Osteoblast (primary cell): ENCODE results near the gene ERO1A. TPM values are rescaled to one million over a fixed set of nuclear protein-coding genes. Genes with fewer than 3 reads are reported as not detected.

Experiments used
- DNase-seq: peaks from one replicate; pipeline ENCODE4 v3.0.0; 2011; ENCODE audit warnings: low spot score, mixed read lengths; ENCODE audit not compliant: insufficient read length; ENCODE audit errors: missing footprints
- H2AFZ ChIP-seq: 2 replicates; pipeline ENCODE4 v1.6.0; 2011; ENCODE audit warnings: mild to moderate bottlenecking, low read length
- H3K27ac ChIP-seq: 2 replicates; pipeline ENCODE4 v1.5.1; 2011; ENCODE audit warnings: mild to moderate bottlenecking, low read depth, low read length, moderate library complexity
- H3K27me3 ChIP-seq: 2 replicates; pipeline ENCODE4 v1.6.0; 2012; ENCODE audit warnings: mild to moderate bottlenecking, control low read depth, inconsistent platforms, low read length, moderate library complexity; ENCODE audit not compliant: insufficient read depth
- H3K36me3 ChIP-seq: 2 replicates; pipeline ENCODE4 v1.5.1; 2011; ENCODE audit warnings: mild to moderate bottlenecking, low read length, control low read depth, moderate library complexity; ENCODE audit not compliant: insufficient read depth
- H3K4me1 ChIP-seq: 2 replicates; pipeline ENCODE4 v1.5.1; 2011; ENCODE audit warnings: mild to moderate bottlenecking, low read length, control low read depth, moderate library complexity; ENCODE audit not compliant: insufficient read depth
- H3K4me2 ChIP-seq: 2 replicates; pipeline ENCODE4 v1.6.0; 2011; ENCODE audit warnings: mild to moderate bottlenecking, low read length; ENCODE audit not compliant: insufficient read depth
- H3K4me3 ChIP-seq: fragments of 200-600 bp; sonication (generic); 3 replicates; pipeline ENCODE4 v1.5.1; 2012; ENCODE audit warnings: mild to moderate bottlenecking, low read length, inconsistent platforms; ENCODE audit not compliant: insufficient read depth
- H3K79me2 ChIP-seq: 2 replicates; pipeline ENCODE4 v1.6.0; 2012; ENCODE audit warnings: mild to moderate bottlenecking, low read length, control low read depth, inconsistent platforms; ENCODE audit not compliant: insufficient read depth
- H3K9me3 ChIP-seq: 2 replicates; pipeline ENCODE4 v1.5.1; 2011; ENCODE audit warnings: low read depth, low read length, control low read depth
- H4K20me1 ChIP-seq: 2 replicates; pipeline ENCODE4 v1.6.0; 2012; ENCODE audit warnings: mild to moderate bottlenecking, low read length, control low read depth; ENCODE audit not compliant: insufficient read depth
- total RNA-seq: library from RNA; depleted of rRNA; stranded (reverse); fragments of >200 nt; gene quantifications from 2 replicates; pipeline ENCODE4 v1.2.3, GENCODE V29; 2012
- TF ChIP-seq, protein P1 (sequence below): IDR thresholded peaks from 2 replicates; pipeline ENCODE4 v1.5.1; 2011; ENCODE audit warnings: mild to moderate bottlenecking, low read depth, low read length, moderate library complexity; ENCODE audit errors: extremely low read depth

ERO1A gene
- total RNA-seq, 1 donor: 56.8 TPM

GRCh38 chr14:52692248-52692962 lies 3.0 kb downstream of the ERO1A start:
- Histone ChIP-seq H3K36me3 (no peaks in the 10 kb centered on the region), H3K79me2 (peaks cover 79% of the 10 kb centered on the region), H3K27ac (no peak overlapping the region), H4K20me1 (peaks cover 8% of the 10 kb centered on the region), H3K4me3 (no peak overlapping the region), H3K9me3 (no peaks in the 10 kb centered on the region), H3K4me1 (peaks cover 8% of the 10 kb centered on the region), H3K4me2 (no peak overlapping the region), H3K27me3 (no peaks in the 10 kb centered on the region), H2AFZ (no peak overlapping the region)
- DNase-seq: no peak
- TF ChIP-seq, protein P1, sequence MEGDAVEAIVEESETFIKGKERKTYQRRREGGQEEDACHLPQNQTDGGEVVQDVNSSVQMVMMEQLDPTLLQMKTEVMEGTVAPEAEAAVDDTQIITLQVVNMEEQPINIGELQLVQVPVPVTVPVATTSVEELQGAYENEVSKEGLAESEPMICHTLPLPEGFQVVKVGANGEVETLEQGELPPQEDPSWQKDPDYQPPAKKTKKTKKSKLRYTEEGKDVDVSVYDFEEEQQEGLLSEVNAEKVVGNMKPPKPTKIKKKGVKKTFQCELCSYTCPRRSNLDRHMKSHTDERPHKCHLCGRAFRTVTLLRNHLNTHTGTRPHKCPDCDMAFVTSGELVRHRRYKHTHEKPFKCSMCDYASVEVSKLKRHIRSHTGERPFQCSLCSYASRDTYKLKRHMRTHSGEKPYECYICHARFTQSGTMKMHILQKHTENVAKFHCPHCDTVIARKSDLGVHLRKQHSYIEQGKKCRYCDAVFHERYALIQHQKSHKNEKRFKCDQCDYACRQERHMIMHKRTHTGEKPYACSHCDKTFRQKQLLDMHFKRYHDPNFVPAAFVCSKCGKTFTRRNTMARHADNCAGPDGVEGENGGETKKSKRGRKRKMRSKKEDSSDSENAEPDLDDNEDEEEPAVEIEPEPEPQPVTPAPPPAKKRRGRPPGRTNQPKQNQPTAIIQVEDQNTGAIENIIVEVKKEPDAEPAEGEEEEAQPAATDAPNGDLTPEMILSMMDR: no peak

DNA sequence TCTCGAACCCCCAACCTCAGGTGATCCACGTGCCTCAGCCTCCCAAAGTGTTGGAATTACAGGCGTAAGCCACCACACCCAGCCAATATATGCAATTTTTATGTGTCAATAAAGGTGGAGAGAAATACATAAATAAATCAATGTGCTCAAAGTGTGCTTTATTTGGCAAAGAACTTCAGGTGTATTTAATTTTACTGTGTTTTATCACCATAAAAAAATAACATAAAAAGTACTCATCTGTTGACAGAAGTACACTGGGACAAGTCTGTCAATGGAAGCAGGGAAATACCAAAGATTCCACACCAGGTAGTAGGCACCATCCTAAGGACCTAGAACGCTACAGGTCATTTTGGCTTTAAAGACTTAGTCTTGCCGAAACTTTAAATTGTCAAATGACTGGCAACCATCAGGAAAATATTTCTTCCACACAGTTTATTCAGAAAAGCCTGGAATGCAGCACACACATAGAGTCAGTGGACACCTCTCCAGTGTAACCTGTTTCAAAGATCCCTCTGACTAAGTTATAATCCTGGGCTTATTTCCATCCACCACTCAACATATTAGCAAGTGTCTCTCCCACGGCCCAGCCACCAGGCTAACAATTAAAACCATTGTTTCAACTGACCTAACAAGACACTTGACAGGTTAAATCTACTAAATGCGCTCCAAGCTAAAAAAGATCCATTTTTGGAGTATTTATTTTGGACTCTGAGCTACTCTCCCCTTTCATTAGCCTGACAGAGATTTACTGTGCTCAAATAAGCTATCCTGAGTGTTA lies 4.2 kb downstream of the ERO1A start:
- H3K27me3 ChIP-seq: no peaks in the 10 kb centered on the region
- H3K4me3 ChIP-seq: no peak overlapping the region
- H2AFZ ChIP-seq: no peak overlapping the region
- H3K4me2 ChIP-seq: no peak overlapping the region
- H3K79me2 ChIP-seq: peaks cover 91% of the 10 kb centered on the region
- no peaks in the 10 kb centered on the region for H3K36me3 ChIP-seq
- peaks cover 8% of the 10 kb centered on the region for H3K4me1 ChIP-seq
- no peak overlapping the region for H3K27ac ChIP-seq
- no peak for DNase-seq
- H4K20me1 ChIP-seq: peaks cover 9% of the 10 kb centered on the region
- TF ChIP-seq, protein P1: no peak
- H3K9me3 ChIP-seq: no peaks in the 10 kb centered on the region

GRCh38 chr14:52686176-52686575 lies 9.2 kb downstream of the ERO1A start:
- no peak overlapping the region for H3K4me2 ChIP-seq
- no peak overlapping the region for H2AFZ ChIP-seq
- DNase-seq: no peak
- H3K4me1 ChIP-seq: no peaks in the 10 kb centered on the region
- H3K27ac ChIP-seq: no peak overlapping the region
- H3K4me3 ChIP-seq: no peak overlapping the region
- H4K20me1 ChIP-seq: peaks cover 4% of the 10 kb centered on the region
- H3K36me3 ChIP-seq: peaks cover 5% of the 10 kb centered on the region
- TF ChIP-seq, protein P1: no peak
- peaks cover 79% of the 10 kb centered on the region for H3K79me2 ChIP-seq
- H3K9me3 ChIP-seq: no peaks in the 10 kb centered on the region
- no peaks in the 10 kb centered on the region for H3K27me3 ChIP-seq

GRCh38 chr14:52683985-52684520 lies 11.3 kb downstream of the ERO1A start:
- DNase-seq: no peak
- Histone ChIP-seq H3K9me3 (no peaks in the 10 kb centered on the region), H3K4me2 (no peak overlapping the region), H3K79me2 (peaks cover 61% of the 10 kb centered on the region), H3K4me1 (no peaks in the 10 kb centered on the region), H3K27ac (no peak overlapping the region), H3K4me3 (no peak overlapping the region), H3K27me3 (no peaks in the 10 kb centered on the region), H3K36me3 (peaks cover 5% of the 10 kb centered on the region), H4K20me1 (peaks cover 4% of the 10 kb centered on the region), H2AFZ (no peak overlapping the region)
- TF ChIP-seq, protein P1: no peak
